NB4 (cell line): ENCODE measurements around the gene FBN3.

Experiments
- DNase-seq: peaks from one replicate; pipeline ENCODE4 v3.0.0; 2010; ENCODE audit warnings: low read depth
- H3K4me3 ChIP-seq: one replicate; pipeline ENCODE4 v1.5.1; 2011; ENCODE audit warnings: mild to moderate bottlenecking, low read depth, low read length, moderate library complexity
- CTCF ChIP-seq: IDR thresholded peaks from one replicate; pipeline ENCODE4 v1.5.1; 2012; ENCODE audit warnings: low read depth, low read length
- MAX ChIP-seq: IDR thresholded peaks from 2 replicates; pipeline ENCODE4 v1.6.1; 2011; ENCODE audit warnings: low read depth, low read length
- MYC ChIP-seq: IDR thresholded peaks from 2 replicates; pipeline ENCODE4 v1.6.1; 2011; ENCODE audit warnings: low read depth, low read length
- POLR2A ChIP-seq: IDR thresholded peaks from 2 replicates; pipeline ENCODE4 v1.6.1; 2011; ENCODE audit warnings: mild to moderate bottlenecking; ENCODE audit not compliant: insufficient read length; ENCODE audit errors: extremely low read depth

Gene FBN3

GRCh38 chr19:8094336-8094735 is 55.1 kb downstream of the FBN3 start:
- no peak for DNase-seq
- no peak for TF ChIP-seq CTCF
- no peak overlapping the region for H3K4me3 ChIP-seq

- TF ChIP-seq MYC (no peak), CTCF (no peak), MAX (no peak), POLR2A (no peak)
- DNase-seq: no peak
- H3K4me3 ChIP-seq: no peak overlapping the region
Observed at GRCh38 chr19:8093740-8094139, 55.7 kb downstream of the FBN3 start.

GRCh38 chr19:8090950-8091349 is 58.4 kb downstream of the FBN3 start:
- no peak overlapping the region for H3K4me3 ChIP-seq
- DNase-seq: no peak
- no peak for TF ChIP-seq POLR2A
- no peak for TF ChIP-seq MYC
- TF ChIP-seq MAX: no peak
- TF ChIP-seq CTCF: no peak

- H3K4me3 ChIP-seq: no peak overlapping the region
- DNase-seq: no peak
- no peak for TF ChIP-seq CTCF
- TF ChIP-seq POLR2A: no peak
- no peak; the same call in 1 of the 2 replicates for TF ChIP-seq MAX
- no peak for TF ChIP-seq MYC
Observed at GRCh38 chr19:8089664-8090601, 59.5 kb downstream of the FBN3 start.

- H3K4me3 ChIP-seq: no peak overlapping the region
- TF ChIP-seq MAX (no peak), POLR2A (no peak), MYC (no peak), CTCF (no peak)
- peak; percentile 37 for DNase-seq
Observed at GRCh38 chr19:8088752-8089663, 60.4 kb downstream of the FBN3 start.
